Left ventricle myocardium superior (tissue), 1 donor: Measurements from ENCODE around the gene NMRK2. TPM values are rescaled to one million over a fixed set of nuclear protein-coding genes. Genes with fewer than 3 reads are reported as not detected.
"Not testable (repeated sequence)": the region's sequence is repeated elsewhere in the genome, so short reads cannot be mapped to it uniquely, and the experiment has no call there.

Experiments
- ATAC-seq: fragments of 200-7000 bp; cut with Tn5 transposase; one replicate; pipeline ENCODE4 v1.9.1; 2020; ENCODE audit warnings: mild to moderate bottlenecking, moderate library complexity
- DNase-seq: peaks from one replicate; pipeline ENCODE4 v3.0.0-alpha.2; 2020
- intact Hi-C: fragments of 100-400 bp; cut with micrococcal nuclease; formaldehyde crosslinking; loops from one replicate; pipeline ENCODE4 v1.11.0; 2022
- total RNA-seq: library from RNA; stranded (reverse); fragmentation: NEBNext Ultra II Directional; extraction: Animal tissue kit (Norgen Biotek cat#: 25700); gene quantifications from one replicate; pipeline ENCODE4 v1.2.1, GENCODE V29; 2021
- donor health status: DM: no; HTN: yes; CAD: no; lungs with severe emphysema.

The NMRK2 gene
- total RNA-seq, 1 donor from 2014 or later = 1,046 TPM

- intact Hi-C loops = no loop called here
- DNase-seq (no peak), ATAC-seq (no peak)
These were observed 9.0 kb upstream of the NMRK2 start for GRCh38 chr19:3923912-3924311.

DNA sequence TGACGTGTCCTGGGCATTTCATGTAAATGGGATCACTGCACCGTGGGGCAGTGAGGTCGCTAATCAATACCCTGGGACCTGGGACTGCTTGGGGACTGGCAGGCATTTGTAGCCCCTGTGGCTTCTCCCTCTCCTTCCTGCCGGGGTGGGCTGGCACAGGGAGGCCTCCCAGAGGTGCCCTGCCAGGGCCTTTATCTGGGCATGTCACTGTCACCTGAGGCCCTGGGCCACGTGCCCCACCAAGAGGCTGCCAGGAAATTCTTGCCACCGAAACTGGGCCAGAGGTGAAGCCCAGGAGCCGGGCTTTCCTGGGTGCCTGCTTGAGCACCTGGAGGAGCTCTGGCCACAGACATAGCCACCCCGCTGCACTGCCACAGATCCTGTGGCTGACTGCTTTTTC lies 1.8 kb upstream of the NMRK2 start:
- peak; percentile 60 for ATAC-seq
- intact Hi-C loops = no loop called here
- DNase-seq = peak; percentile 90

DNA sequence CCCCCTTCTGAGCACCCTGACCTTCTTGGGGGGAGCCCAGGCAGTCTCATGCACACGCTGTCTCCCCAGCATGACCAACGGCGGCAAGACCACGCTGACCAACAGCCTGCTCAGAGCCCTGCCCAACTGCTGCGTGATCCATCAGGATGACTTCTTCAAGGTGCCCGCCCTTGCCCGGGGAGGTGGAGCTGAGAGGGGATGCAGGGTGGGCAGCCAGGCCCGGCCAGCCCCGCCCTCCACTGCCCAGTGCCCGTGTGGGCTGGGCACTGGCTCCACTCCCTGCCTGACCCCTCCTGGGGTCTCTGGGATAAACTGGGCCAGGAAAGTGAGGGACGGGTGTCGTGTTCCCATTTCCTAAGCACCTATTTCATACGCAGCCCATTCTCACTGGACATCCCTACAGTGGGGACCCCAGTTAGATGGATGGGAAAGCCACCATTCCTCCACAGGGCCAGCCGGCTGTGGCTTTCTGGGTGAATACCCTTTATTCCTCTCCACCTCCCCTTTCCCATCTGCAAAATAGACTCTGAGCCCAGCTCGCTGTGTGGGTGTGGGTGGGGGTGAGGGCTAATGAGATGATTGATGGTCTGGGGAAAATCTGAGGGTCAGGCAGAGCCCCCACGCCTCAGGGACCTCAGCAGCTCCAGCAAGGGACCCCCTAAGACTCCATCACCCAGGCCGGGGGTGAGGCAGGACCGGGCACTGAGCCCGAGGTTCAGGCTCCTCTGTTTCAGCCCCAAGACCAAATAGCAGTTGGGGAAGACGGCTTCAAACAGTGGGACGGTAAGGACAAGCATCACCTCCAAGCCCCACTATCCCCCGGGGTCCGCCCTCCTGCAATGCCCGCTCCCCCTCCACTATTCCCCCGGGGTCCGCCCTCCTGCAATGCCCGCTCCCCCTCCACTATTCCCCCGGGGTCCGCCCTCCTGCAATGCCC lies 3.9 kb downstream of the NMRK2 start:
- ATAC-seq = peak; percentile 0
- intact Hi-C loops = no loop called here
- DNase-seq = no peak

GRCh38 chr19:3938300-3938950 lies 5.6 kb downstream of the NMRK2 start:
- intact Hi-C loops, DNase-seq, ATAC-seq: not testable (repeated sequence)

DNA sequence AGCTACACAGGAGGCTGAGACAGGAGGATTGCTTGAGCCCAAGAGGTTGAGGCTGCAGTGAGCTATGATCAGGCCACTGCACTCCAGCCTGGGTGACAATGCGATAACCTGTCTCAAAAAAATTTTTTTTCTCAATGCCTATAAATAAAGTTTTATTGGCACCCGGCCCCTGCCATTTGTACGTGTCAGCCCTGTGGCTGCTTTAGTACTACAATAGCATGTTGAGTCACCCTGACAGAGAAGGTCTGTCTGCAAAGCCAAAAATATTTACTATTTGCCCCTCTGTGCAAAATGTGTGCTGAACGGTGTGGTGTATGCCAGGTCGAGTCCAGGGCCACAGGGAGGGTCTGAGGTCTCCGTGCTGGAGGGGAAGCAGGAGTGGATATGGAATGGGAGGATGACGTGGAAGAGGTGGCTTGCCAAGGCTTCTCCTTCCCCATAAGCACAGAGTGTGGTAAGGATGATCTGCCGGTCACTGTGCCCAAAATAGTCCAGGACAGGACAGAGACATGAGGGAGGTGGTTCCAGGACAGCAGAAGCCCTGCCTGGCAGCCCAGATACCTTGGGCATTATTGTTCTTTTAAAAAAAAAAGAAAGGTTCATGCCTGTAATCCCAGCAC lies 10.0 kb downstream of the NMRK2 start:
- ATAC-seq (peak; percentile 82), DNase-seq (peak; percentile 60)
- intact Hi-C loops = no loop called here

- intact Hi-C loops = no loop called here
- no peak for DNase-seq
- no peak for ATAC-seq
These were observed 11.3 kb downstream of the NMRK2 start for GRCh38 chr19:3944018-3944721.

- intact Hi-C loops = no loop called here
- DNase-seq (no peak), ATAC-seq (no peak)
These were observed 13.0 kb downstream of the NMRK2 start for GRCh38 chr19:3945838-3946237.

- DNase-seq, intact Hi-C loops, ATAC-seq: not testable (repeated sequence)
These were observed 14.6 kb downstream of the NMRK2 start for GRCh38 chr19:3947316-3947933.

- intact Hi-C loops = no loop called here
- no peak for DNase-seq
- peak; percentile 1 for ATAC-seq
These were observed 16.4 kb downstream of the NMRK2 start for GRCh38 chr19:3949294-3949693.

DNA sequence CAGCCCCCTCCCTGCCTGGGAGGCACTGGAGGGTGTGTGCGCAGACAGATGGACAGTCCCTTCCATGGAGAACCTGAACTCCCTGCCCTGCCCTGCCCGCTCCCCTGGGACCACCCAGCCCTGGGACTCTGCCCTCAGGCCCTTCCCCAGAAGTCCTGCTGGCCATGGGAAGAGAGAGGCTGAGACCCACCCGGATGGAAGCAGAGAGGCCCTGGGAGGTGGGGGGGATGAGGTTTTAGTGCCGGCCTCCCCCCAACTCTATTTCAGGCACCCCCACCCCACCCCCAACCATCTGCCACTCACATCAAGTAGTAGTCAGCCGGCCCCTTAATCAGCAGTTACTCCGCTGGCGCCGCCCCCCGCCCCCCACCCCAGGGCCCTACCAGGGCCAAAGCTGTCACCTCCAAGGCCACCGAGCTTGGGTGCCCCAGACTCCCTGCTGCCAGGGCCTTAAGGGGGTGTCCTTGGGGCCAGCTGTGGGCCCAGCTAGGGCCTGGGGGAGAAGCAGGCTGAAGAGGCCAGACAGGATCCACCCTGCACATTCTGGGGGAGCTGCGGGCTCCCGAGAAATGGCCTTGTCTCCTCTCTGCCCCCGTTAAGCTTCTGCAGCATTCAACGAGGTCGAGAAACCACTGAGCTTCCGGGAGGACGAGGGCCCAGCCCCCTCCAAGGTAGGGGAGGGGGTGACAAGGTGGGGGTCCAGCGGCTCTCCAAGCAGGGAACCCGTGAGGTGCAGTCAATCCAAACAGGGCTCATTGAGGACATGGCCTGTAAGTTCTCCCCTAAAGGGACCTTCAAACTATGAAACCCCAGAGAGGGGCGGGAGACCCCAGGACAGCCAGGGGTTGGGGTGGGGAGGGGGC lies 17.4 kb downstream of the NMRK2 start:
- ATAC-seq = peak; percentile 21

DNA sequence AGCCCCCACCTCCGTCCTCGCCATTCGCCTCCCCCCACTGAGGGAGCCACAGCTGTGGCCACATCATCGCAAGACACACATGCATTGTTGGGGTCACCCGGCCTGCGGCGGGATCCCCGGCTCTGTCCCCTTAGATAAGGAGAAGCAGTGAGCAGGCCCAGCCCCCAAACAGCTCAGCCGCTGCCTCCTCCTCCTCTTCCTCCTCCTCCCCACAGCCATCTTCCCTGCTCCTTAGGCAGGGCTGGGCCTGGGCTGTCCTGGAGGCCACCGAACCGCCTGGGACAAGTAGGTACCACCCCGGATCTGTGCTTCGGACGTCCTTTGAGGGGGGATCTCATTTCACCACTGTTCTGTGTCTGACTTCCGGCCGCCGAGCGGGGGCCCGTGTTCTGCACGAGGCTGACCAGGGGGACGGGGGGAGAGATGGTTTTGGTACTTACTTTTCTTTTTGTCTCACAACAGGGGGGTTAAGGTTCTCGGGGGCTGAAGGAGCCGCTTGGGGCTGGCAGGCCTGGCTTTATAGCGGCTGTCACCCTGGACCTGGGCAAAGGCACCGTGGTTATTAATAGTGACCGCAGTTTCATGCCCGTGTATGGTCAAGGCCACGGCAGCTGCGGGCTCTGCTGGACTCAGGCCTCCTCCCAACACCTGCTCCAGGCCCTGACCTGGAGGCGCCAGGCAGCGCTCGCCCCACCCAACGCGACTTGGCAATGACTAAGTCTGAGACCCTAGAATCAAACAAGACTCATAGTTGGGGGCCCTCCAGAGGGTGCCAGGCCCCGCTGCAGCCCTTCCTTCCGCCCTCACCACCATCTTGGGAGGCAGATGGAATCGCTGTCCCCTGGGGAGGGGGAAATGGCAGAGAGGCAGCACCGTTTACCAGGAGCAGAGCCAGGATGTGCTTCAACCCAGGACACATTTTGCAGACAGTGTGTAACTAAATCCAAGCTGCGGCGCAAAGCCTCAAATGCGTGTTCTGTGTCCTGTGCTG lies 18.3 kb downstream of the NMRK2 start:
- DNase-seq = peak; percentile 84
- peak; percentile 69 for ATAC-seq
- intact Hi-C loops = no loop called here

More for the DNA sequence above, 17.4 kb downstream of the NMRK2 start:
- no peak for DNase-seq
- intact Hi-C loops = no loop called here

DNA sequence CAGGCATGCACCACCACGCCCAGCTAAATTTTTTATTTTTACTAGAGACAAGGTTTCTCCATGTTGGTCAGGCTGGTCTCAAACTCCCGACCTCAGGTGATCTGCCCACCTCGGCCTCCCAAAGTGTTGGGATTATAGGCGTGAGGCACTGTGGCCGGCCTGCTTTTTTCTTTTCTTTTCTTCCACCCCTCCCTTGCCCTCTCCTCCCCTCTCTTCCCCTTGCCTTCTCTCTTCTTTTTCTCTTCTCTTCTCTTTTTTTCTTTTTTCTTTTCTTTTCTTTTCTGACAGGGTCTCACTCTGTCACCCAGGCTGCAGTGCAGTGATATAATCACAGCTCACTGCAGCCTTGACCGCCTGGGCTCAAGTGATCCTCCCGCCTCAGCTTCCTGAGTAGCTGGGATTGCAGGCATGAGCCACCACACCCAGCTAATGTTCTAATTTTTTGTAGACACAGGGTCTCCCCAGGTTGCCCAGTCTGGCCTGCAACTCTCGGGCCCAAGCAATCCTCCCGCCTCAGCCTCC lies 19.9 kb downstream of the NMRK2 start:
- intact Hi-C loops, ATAC-seq, DNase-seq: not testable (repeated sequence)

DNA sequence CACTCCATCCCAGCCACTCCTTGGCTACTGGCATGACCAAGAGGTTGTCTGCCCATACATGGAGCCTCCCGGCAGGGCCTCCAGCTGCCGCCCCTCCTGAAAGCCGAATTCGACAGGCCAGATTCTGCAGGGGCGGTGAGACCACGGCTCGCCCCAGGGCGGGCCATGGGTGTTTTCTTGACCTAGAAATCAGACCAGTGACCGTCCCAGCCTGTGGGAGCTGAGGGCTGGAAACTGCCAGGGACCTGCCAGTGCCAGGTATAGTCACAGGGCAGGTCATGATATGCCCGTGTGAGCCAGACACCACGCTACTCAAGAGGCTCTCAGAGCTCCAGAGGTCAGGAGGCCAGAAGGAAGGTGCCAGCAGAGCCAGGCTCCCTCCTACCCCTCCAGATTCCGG lies 21.2 kb downstream of the NMRK2 start:
- ATAC-seq = peak; percentile 54
- intact Hi-C loops = no loop called here
- DNase-seq = peak; percentile 72

DNA sequence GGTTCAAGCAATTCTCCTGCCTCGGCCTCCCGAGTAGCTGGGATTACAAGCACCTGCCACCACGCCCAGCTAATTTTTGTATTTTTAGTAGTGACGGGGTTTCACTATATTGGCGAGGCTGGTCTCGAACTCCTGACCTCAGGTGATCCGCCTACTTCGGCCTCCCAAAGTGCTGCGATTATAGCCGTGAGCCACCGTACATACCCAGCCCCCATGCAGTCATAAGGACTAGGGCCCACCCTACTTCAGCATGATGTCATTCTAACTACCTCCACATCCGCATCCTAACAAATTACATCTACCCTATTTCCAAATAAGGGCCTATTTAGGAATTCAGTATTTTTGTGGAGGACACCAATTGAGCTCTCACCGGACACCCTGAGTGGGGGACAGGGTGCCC lies 22.4 kb downstream of the NMRK2 start:
- ATAC-seq, intact Hi-C loops, DNase-seq: not testable (repeated sequence)

- ATAC-seq (no peak), DNase-seq (no peak)
- intact Hi-C loops = no loop called here
These were observed 22.8 kb downstream of the NMRK2 start for GRCh38 chr19:3955688-3956087.
